Measurements from ENCODE around the gene MBTPS1. TPM values are rescaled to one million over a fixed set of nuclear protein-coding genes. Genes with fewer than 3 reads are reported as not detected.

Gene MBTPS1
- total RNA-seq, 3 donors from 2014 or later (not counting 1 experiment from before 2014, with no cell fraction given): 85.2 to 124 (median 113) TPM

DNA sequence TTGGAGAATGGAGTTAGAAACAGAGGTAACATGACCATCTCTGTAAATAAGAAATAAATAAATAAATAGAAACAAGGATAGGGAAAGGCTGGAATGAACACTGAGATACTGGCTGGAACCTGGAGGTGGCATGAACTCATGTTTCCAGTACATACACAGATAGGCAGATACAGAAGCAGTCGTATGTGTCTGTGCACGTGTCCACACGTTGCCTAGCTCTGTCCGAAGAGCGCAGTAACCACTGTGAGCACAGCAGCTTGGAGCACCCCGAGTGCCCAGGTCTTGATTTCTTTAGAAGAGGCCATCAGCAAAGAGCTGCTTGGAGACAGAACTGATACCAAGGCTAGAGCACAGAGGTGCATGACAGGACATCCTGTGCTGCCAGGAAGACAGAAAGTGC lies 37.1 kb downstream of the MBTPS1 start:
- DNase-seq (no peak), ATAC-seq (no peak)
- Mint-ChIP-seq H3K4me1 (peaks cover 9 to 43% of the 10 kb centered on the region in 2 donors), H3K4me3 (no peak overlapping the region), H3K9me3 (no peaks in the 10 kb centered on the region), H3K27ac (no peak overlapping the region), H3K27me3 (ENCODE audit: low read depth in 2 of 2) (no peaks in the 10 kb centered on the region), H3K36me3 (peaks cover 18% of the 10 kb centered on the region)
- Histone ChIP-seq H3K9me3 (ENCODE audit: control insufficient read depth, insufficient read depth, low read length) (no peaks in the 10 kb centered on the region), H3K4me1 (ENCODE audit: control insufficient read depth, insufficient read depth, low read length) (no peaks in the 10 kb centered on the region), H3K27ac (ENCODE audit: low read length) (no peak overlapping the region), H3K27me3 (ENCODE audit: control insufficient read depth, insufficient read depth, low read length) (no peaks in the 10 kb centered on the region), H3K36me3 (ENCODE audit: control insufficient read depth, insufficient read depth, low read length) (peaks cover 64% of the 10 kb centered on the region), H3K4me3 (ENCODE audit: low read length) (no peak overlapping the region)
- TF ChIP-seq, protein P1, sequence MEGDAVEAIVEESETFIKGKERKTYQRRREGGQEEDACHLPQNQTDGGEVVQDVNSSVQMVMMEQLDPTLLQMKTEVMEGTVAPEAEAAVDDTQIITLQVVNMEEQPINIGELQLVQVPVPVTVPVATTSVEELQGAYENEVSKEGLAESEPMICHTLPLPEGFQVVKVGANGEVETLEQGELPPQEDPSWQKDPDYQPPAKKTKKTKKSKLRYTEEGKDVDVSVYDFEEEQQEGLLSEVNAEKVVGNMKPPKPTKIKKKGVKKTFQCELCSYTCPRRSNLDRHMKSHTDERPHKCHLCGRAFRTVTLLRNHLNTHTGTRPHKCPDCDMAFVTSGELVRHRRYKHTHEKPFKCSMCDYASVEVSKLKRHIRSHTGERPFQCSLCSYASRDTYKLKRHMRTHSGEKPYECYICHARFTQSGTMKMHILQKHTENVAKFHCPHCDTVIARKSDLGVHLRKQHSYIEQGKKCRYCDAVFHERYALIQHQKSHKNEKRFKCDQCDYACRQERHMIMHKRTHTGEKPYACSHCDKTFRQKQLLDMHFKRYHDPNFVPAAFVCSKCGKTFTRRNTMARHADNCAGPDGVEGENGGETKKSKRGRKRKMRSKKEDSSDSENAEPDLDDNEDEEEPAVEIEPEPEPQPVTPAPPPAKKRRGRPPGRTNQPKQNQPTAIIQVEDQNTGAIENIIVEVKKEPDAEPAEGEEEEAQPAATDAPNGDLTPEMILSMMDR (IDR thresholded peaks at IDR 0.05): no peak
- intact Hi-C loops (cut with micrococcal nuclease): no loop called here
- WGBS (ENCODE audit: insufficient coverage): 95% methylated on average over 6 of the region's 6 CpGs

DNA sequence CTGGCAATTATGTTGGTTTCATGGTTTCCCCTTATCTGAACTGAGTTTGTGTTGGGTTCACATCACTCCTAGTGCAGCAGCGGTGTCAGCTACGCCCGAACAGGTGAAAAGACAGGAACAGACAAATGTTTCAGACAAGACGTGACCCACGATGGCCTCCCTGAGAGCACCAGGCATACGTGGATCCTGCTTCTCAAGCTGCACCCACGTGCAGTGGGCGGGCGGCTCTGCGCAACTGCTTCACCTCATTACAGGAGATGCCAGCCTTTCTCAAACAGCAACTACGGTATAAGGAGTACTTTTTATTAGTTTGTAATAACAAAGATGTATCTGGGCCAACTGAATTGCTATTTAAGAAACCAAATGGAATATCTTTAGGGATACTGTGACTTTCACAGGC lies 41.4 kb downstream of the MBTPS1 start:
- H3K36me3 Mint-ChIP-seq: peaks cover 32% of the 10 kb centered on the region
- 96% methylated on average over 10 of the region's 11 CpGs for whole genome bisulfite sequencing (ENCODE audit: insufficient coverage)
- intact Hi-C loops (cut with micrococcal nuclease): no loop called here

DNA sequence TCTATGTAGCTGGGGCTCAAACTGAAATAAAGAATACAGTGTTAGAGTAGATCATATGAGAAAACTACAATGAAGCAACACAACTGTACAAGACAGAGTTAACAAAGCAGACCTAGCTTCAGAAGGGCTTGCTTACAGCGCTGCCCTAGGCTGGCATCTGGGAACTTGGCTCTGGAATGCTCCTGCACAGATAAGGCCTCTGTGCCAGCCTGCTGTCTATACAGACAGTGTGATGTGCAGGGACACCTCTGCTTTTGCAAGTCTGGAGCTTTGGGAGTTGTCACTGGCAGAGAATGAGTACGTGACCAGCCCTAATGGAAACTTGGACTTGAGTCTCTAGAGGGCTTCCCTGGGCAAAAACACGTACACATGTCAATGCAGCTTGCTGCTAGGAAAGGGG lies 42.0 kb downstream of the MBTPS1 start:
- no peaks in the 10 kb centered on the region for H3K27me3 ChIP-seq (ENCODE audit: control insufficient read depth, insufficient read depth, low read length)
- intact Hi-C loops (cut with micrococcal nuclease): no loop called here
- ATAC-seq (no peak), DNase-seq (no peak)
- 100% methylated on average over 3 of the region's 3 CpGs for WGBS (ENCODE audit: insufficient coverage)
- Mint-ChIP-seq H3K4me1 (peaks cover 12 to 28% of the 10 kb centered on the region in 2 donors), H3K27me3 (ENCODE audit: low read depth in 2 of 2) (no peaks in the 10 kb centered on the region), H3K9me3 (no peaks in the 10 kb centered on the region), H3K4me3 (no peak overlapping the region), H3K36me3 (peaks cover 33% of the 10 kb centered on the region), H3K27ac (no peak overlapping the region)
- no peaks in the 10 kb centered on the region for H3K9me3 ChIP-seq (ENCODE audit: control insufficient read depth, insufficient read depth, low read length)
- H3K4me1 ChIP-seq (ENCODE audit: control insufficient read depth, insufficient read depth, low read length): no peaks in the 10 kb centered on the region
- no peak overlapping the region for H3K4me3 ChIP-seq (ENCODE audit: low read length)
- no peak overlapping the region for H3K27ac ChIP-seq (ENCODE audit: low read length)
- TF ChIP-seq, protein P1 (IDR thresholded peaks at IDR 0.05): no peak
- H3K36me3 ChIP-seq (ENCODE audit: control insufficient read depth, insufficient read depth, low read length): peaks cover 61% of the 10 kb centered on the region

More for the DNA sequence above, 41.4 kb downstream of the MBTPS1 start:
- Histone ChIP-seq H3K4me1 (ENCODE audit: control insufficient read depth, insufficient read depth, low read length) (no peaks in the 10 kb centered on the region), H3K27me3 (ENCODE audit: control insufficient read depth, insufficient read depth, low read length) (no peaks in the 10 kb centered on the region), H3K9me3 (ENCODE audit: control insufficient read depth, insufficient read depth, low read length) (no peaks in the 10 kb centered on the region), H3K36me3 (ENCODE audit: control insufficient read depth, insufficient read depth, low read length) (peaks cover 60% of the 10 kb centered on the region), H3K27ac (ENCODE audit: low read length) (no peak overlapping the region), H3K4me3 (ENCODE audit: low read length) (no peak overlapping the region)
- DNase-seq: no peak
- H3K4me1 Mint-ChIP-seq: peaks cover 12 to 33% of the 10 kb centered on the region in 2 donors
- TF ChIP-seq, protein P1 (IDR thresholded peaks at IDR 0.05): no peak
- H3K9me3 Mint-ChIP-seq: no peaks in the 10 kb centered on the region
- H3K27me3 Mint-ChIP-seq (ENCODE audit: low read depth in 2 of 2): no peaks in the 10 kb centered on the region
- no peak overlapping the region for H3K4me3 Mint-ChIP-seq
- H3K27ac Mint-ChIP-seq: no peak overlapping the region
- ATAC-seq: no peak

DNA sequence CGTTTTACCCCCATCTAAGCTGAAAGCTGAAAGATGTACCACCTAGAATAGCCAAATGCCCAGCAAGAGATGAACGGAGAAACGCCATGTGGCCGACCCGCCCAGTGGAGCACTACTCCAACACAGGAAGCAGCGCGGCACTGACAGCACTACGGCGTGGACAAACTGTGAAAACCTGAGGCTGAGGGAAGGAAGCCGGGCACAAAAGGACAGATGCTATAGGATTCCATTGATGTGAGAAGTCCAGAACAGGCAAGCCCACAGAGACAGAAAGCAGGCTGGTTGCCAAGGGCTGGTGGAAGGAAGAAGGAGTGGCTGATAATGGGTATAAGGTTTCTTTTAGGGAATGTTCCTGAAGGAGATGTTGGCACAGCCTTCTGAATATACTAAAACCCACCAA lies 44.7 kb downstream of the MBTPS1 start:
- TF ChIP-seq, protein P1 (IDR thresholded peaks at IDR 0.05): no peak
- ATAC-seq (no peak), DNase-seq (no peak)
- Mint-ChIP-seq H3K9me3 (no peaks in the 10 kb centered on the region), H3K27ac (peak overlapping the region in 1 of 2 donors; percentile 24), H3K36me3 (peaks cover 33% of the 10 kb centered on the region), H3K4me1 (peaks cover 3 to 9% of the 10 kb centered on the region in 2 donors), H3K27me3 (ENCODE audit: low read depth in 2 of 2) (no peaks in the 10 kb centered on the region), H3K4me3 (no peak overlapping the region)
- 92% methylated on average over 10 of the region's 10 CpGs for WGBS (ENCODE audit: insufficient coverage)
- Histone ChIP-seq H3K36me3 (ENCODE audit: control insufficient read depth, insufficient read depth, low read length) (peaks cover 74% of the 10 kb centered on the region), H3K27ac (ENCODE audit: low read length) (no peak overlapping the region), H3K9me3 (ENCODE audit: control insufficient read depth, insufficient read depth, low read length) (no peaks in the 10 kb centered on the region), H3K27me3 (ENCODE audit: control insufficient read depth, insufficient read depth, low read length) (no peaks in the 10 kb centered on the region), H3K4me3 (ENCODE audit: low read length) (no peak overlapping the region), H3K4me1 (ENCODE audit: control insufficient read depth, insufficient read depth, low read length) (peaks cover 4% of the 10 kb centered on the region)
- intact Hi-C loops (cut with micrococcal nuclease): no loop called here

Measured in natural killer cell (primary cell).